ENCODE results near the gene NUDCD3.

NUDCD3 gene

DNA sequence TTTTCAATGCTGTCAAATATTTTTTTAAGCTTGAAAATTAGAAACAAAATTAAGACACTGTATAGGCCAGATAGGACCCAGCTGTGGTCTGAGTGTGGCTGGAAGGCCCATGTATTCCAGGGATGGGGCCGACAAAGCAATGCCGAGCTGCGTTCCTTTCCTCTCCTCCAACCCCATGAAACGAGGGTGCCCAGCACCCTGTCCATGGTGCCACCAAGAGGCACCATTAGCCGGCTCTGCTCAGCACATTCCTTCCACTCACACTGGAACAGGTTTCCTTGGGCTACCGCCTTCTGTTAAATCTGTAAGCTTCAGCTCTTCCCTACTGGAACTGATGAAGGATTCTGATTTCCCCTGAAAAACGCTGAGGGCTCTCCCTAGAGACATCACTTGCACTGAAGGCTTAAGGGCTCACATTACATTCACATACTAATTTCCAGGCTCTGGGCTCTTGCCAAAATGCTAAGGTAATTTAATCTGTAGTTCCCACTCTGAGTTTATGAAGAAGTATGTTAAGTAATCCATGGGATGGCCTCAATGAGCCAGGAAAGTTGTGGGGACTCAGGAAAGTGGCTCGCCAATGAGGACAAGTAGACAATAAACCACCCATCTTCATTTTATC lies 91.4 kb downstream of the NUDCD3 start:
- DNase-seq (ENCODE audit: low read depth), result no peak

DNA sequence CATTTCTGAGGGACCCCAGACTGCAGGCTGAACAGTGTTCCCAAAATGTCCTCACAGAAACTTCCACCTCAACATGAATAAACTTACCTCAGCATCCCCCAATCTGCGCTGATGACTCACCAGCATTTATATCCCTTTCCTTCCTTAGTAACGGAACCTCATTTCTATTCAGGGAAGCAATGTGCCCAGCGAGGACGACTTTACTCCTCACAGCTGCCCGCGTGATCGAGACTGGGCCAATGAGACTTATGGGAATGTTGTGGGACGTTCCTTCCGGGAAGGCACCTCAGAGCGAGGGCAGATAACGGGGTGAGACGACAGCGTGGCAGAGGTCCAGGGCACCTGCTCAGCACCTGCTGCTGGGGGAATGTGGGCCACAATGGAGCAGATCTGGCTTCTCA lies 91.9 kb downstream of the NUDCD3 start:
- no peak for DNase-seq (ENCODE audit: low read depth)

DNA sequence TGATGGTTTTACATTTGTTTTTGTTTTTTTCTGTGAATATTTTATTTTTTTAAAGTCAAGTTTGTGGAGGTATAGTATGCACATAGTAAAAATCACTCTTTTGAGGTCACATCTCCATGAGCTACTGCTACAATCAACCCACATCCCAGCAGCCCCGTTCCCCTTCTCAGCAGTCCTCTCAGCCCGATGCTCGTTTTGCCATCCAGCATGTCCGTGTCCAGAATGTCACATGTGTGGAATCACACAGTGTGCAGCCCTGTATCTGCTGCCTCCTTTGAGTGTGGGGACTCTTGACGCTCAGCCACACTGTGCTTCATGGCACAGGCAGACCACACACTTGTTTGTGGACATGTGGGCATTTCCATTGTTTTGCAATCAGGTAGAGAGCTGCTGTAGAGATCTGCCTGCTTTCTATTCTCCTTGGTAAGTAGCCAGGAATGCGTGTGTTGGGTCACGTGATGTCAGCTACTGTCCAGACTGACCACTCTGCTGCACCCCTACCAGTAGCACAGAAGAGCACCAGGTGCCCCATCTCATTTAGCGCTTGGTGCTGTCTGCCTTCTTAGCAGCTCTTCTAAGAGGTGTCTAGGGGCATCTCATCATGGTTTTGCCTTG lies 93.4 kb downstream of the NUDCD3 start:
- no peak for DNase-seq (ENCODE audit: low read depth)

DNA sequence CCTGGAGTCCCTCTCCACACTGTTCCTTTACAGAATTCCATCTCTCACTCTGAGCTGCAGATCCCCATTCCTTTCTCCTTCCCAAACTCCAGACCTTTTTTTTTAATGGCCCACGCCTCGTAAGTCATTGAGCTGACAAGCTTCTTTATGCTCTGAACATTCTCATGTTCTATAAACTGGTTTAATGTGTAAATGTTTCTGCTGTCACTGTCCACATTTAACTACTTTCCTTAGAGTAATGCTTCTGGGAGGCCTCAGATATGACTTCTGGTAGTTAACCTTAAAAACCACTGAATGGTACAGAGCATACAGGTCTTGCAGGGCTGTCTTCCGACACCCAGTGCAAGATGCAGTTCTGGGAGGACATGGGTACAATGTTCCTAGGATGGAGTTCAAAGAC lies 94.0 kb downstream of the NUDCD3 start:
- DNase-seq (ENCODE audit: low read depth), result no peak

DNA sequence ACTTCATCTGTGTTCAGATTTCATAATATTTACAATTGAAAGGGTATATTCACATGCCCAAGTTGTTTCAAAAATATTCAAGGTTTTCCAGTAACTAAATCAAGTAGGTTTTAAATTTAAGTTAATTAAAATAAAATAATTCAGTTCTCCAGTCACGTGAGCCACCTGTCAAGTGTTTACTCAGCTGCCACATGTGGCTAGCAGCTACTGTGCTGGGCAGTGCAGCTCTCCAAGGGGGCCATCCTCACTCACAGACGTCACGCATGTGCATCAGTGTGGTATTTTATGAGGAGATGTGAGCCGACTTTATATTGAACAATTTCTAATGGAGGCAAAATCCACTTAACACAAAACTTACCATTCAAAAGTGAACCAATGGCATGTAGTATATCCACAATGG lies 95.4 kb downstream of the NUDCD3 start:
- no peak for DNase-seq (ENCODE audit: low read depth)

DNA sequence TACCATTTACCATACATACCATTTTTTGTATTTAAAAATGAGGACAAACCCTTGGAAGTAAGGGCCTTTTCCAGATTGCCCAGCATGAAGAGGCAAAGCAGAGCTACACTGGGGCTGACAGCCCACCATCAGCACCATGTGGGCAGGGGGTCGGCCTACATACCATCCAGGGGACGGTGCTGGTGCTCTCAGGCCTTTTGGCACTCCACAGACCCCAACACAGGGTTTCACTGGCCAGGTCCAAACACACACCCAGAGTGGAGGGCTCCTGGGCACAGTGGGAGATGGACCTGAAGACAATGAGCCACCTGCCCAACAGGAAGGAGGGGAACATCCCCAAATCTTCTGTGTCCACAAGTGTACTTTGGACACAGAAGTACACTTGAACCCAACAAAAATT lies 95.8 kb downstream of the NUDCD3 start:
- no peak for DNase-seq (ENCODE audit: low read depth)

DNA sequence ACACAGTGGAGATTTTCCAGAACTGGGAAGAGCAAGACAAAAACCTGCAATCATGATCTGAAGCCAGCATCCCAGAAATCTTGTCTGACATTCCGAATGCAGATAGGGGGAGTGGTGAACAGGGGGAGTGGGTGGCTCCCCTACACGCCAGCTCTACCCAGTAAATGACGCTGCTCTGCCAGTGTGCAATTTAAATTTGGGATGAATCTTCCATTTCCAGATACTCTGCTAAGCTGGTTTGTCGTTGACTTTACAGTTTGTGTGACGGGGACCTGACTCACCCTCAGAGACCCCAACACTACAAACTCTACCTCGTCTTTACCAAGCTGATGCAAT lies 96.4 kb downstream of the NUDCD3 start:
- no peak for DNase-seq (ENCODE audit: low read depth)

DNA sequence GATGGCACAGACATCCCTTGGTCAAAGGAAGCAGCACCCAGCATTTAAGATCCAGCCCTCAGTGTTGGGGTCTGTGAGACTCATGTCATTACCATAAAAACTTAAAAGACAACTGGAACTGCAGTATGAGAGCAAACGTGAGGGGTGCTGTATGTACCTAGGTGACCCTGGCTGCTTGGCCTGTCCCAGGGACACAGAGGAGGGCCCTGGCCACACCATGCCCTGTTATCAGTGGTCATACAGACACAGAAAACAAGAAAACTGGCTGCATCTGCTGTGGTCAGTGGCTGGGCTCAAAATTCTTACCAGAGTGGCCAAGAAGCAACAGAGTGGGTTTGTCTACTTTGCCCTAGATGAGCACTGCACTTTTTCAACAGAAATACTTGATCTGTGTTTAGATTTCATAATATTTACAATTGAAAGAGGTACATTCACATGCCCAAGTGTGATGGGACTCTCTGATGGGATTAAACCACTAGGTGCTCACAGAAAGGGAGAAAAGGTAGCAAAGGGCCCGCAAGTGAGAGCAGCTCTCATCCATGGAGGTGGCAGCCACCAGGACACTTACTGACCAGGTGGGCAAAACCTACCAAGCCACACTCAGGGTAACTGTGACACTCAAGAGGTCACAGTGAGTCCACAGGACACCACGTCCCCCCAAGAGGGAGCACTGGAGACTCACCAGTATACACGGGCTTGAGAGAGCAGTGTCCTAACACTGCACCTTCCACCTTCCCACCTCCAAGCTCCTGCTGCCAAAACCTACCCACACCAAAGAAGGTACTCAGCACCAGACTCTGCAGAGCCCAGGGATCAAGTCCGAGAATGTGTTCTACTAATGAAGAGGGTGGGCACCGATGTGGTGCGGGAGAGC lies 97.0 kb downstream of the NUDCD3 start:
- DNase-seq (ENCODE audit: low read depth), result no peak

DNA sequence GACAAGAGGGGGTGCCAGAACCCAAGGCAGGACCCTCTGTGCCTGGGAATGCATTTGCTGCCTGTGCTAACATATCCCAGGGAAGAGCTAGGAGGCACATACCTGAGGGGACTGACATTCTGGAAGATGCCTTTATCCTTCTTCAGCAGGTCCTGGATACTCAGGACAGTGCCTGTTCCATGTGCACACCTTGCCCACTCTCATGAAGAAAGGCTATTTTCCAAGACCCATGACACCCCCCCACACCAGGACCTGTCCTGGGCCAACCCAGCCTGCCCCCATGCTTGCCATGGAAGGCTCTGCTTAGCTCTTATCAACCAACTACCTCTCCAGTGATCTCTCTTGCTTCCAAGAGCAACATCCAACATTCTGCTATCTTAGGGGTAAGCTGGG lies 97.8 kb downstream of the NUDCD3 start:
- no peak for DNase-seq (ENCODE audit: low read depth)

DNA sequence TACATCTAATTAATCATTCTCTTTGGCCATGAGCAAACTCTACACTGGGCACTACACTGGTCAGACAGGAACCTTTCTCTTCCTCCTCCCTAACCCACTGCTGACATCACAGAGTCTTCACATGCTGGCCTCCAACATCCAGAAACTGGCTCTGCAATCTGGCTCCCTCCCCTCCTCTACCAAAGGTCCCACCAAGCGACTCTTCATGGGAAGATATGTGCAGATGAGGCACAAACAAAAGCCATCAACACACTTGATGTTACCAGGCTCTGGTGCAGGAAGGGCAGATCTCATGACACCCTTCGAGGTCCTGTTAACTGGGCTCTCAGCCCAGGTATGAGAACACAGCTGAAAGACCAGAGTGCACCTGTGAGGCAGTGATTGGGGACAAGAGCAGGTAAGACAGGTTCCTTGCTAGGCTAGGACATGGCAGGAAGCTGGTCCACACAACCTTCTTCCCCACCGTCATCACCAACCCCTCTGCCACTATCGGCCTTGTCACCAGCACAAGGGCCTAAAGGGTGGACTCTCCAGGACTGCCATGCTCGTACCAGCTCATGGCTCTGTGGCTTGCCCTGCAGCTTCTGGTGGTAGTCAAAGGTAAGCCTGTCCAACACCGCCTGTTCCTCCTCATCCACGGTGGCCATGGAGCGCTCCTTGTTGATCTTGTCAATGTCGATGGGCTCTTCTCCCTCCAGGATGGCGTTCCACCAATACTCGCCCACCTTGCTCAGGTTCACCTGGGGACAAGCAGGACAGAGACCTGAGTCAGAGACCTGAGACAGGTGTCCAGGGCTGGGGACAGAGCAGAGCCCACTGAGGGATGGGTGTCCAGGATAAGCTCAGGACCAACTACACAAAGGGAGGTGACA lies 98.5 kb downstream of the NUDCD3 start:
- no peak for DNase-seq (ENCODE audit: low read depth)

DNA sequence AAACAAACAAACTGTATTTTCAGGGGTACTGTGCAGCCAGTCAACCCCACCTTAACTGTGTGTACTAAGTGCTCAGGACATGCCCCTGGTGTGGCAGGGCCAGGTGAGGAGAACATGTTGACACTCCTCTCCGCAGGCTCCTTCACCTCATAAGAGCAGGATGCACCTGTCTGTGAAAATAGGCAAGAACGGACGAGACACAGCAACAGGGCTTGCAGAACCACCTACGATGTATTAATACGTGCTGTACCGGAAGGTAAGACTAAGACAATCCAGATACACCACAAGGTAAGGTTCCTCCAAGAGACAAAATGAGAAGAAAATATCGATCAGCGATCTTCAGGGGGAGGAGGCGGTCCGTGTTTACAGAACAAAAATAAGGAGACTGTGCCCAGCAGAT lies 99.3 kb downstream of the NUDCD3 start:
- no peak for DNase-seq (ENCODE audit: low read depth)

DNA sequence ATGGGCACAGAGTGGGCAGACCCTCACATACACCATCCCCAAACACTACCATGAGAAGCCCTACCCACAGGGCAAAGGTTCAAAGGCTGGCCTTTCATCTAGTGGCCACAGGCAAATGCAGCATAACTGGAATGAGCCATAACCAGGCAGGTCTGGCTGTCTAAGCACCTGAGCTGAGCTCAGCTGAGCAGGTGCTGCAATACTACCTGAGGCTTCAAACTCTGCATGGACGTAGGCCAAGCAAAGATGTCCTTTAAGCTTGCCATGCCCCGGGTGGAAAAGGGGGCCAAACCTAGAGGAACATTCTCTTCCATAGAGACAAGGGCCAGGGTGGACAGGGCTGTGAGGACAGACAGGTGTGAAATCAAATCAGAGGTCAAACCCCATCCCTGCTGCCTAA lies 99.8 kb downstream of the NUDCD3 start:
- DNase-seq (ENCODE audit: low read depth), result no peak

DNA sequence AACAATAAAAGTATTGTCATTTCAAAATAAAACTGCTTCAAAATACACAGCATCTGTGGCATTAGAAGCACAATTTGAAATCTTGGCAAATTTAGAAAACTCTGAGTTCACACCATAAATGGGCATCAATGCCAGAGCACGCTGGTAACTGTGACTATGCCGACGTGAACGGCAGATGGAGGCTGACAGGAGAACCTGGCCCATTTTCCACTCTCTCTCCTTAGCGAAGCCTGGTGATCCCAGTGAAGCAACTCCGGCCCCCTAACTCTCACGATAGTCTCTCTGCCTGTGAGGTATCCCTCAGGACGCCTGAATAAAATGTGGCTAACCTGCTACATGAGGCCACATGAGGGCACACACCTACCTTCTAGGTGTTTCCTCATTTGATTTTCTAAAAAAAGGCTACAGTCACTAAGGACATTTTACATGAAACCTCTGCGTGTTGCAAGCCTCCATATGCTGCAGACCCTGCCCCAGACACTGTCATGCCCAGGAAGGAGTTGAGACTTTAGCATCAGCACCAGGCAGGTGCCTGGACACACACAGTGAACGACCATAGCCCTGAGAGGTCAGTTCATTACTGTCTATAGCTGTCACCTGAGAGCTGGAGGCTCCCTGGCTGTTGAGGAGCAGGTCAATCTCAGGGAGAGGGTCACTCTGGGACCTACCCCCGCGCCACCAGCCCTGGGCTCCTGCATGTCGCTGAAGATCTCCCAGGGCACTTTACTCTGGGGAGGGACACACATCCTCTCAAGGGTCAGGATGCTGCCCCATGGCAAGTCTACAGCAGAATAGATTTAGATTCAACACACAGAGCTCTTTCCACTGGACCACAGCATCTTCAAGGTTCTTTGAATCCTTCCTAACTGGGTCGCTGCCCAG lies 102.1 kb downstream of the NUDCD3 start:
- no peak for DNase-seq (ENCODE audit: low read depth)

DNA sequence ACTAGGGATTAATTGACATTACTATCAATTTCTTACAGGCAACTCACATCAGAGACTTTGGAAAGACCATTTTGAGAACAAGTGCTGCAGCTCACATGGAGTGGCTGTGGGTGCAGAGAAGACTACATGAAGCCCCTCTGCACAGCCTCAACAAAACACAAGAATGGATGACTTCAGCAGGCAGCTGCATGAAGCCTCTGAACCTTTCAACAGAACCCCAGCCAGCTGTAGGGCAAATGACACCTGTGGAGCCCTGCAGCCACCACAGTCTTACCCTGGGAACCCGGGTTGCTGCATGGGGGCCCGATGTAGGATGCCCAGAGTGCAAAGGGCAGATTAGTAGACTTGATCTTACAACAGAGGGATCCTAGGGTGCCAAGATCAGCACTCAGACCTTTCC lies 103.1 kb downstream of the NUDCD3 start:
- DNase-seq (ENCODE audit: low read depth), result no peak

DNA sequence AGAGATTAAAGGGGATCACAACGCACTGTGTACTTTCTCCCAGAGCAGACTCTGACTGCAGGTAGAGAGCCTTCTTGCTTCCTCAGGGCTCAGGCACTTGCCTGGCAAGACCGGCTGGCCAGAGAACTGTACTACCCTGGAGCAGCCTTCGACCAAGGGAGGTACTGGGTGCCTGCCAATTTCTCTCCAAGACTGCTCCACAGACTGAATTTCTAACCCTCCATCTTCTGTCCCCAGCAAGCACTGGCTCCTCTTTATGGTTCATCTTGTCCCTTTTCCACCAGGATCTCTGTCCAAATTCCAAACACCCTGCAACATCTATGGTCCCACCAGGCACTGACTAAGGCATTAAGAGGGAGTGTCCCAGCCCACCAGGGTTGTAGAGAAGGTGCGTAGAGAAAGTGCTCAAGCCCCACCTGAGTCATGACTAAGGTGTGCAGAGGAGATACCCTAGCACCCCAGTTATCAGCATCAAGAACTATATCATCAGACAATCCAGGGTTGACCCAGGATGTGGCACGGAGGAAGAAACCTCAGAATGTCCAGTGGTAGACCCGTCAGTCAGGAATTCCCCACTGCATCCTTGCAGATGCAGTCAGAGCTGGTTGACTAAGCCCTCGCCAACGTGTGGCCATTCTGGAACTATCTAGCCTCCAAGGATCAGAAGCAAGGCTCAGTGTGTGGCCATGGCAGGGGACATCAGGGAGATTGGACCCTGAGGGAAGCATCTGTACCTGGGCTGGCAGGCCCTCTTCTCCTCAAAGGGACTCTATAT lies 104.1 kb downstream of the NUDCD3 start:
- no peak for DNase-seq (ENCODE audit: low read depth)

DNA sequence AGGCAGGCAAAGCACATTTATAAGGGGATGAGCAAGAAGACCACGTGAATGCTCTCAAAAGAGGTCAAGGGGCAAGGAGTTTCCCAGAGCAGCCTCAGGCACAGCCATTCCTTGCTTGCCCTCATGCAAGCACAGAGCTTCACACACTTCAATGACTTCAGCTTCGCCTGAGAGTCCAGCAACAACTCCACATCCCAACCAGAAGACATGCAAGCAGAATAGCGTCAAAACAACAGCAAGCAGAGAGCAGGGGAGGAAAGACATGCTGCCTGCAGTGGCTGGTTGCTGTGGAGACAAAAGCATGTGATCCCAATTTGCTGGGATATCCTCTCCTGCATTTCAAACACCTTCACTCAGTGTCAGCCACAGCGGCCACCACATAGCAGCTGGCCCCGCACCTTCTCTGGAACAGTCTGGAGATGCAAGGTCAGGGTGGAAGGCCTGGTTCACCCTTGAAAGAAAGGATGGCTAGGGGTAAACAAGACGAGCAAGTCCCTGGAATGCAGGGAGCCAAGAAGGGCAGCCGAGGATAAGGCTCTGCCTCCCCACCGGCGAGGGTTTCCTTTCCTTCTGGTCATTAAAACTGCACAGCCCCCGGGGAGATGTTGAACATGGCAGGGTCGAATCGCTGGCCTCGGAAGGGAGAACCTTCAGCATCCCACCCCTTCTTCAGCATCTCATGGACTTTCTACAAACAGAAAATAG lies 104.9 kb downstream of the NUDCD3 start:
- DNase-seq (ENCODE audit: low read depth), result no peak

DNA sequence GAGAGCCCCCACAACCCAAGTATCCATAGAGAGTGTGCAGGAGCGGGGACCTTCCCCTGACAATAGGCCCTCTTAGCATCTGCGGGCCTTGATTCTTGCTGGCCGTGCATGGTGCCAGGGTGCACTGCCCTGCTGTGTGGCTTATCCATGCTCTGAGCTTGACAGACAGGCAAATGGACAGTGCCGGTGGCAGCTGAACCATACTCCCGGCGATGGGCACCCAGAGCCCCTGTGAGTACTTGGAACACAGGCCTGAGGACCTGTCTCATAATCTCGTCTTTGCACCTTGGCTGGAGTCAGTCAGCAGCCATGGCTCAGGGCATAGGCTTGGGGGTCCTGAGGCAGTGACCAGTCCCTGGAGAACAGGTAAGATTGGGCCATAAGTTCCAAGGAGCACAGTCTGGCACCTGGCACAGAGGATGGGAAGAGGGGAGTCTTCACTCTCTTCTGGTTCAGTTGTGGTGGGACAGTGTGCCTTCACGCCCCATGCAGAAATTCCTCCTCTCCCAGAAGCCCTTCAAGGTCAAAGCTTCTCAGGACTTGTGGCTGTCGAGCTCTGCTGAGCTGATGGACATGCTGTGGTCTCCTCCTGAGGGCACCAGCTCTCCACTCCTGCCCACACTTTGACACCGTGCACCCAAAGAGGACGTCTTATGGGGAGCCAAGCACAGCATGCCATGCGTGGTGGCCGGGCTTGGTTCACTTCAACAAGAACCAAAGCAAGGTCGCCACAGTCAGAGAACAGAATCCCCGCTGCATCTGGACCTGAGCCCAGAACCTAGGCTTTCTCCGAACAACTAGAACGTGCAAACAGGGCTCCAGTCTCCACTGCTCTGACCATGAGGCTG lies 105.6 kb downstream of the NUDCD3 start:
- no peak for DNase-seq (ENCODE audit: low read depth)

DNA sequence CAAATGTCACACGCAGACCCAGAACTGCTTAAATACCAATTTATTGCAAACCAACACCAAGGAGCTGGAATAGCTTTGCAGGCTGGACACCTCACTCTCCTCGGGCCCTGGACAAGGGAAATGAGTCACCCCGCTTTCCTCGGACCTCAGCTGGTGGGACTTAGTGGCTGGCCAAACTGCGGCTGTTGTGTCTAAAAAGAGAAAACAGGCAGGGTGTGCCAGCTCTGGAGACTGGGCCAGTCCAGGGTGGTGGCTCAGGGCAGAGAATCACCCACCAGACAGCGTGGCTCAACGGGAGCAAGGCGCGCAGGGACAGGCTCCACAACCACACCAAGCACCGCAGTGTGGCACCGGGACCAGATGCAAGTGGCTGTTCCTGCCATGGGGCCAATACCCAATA lies 106.9 kb downstream of the NUDCD3 start:
- no peak for DNase-seq (ENCODE audit: low read depth)
